T-helper 2 cell treated with Interferon-gamma antibody and Interleukin-4, amounts not matched to agents 5 μg/mL and 100 μg/mL, for 36 hours (primary cell): ENCODE data around the gene PKN2.

Experiments used
- DNase-seq: peaks from one replicate; pipeline ENCODE4 v3.0.0; 2021; ENCODE audit warnings: low spot score
- H3K27ac Mint-ChIP-seq: one replicate; pipeline ENCODE4 v1.8.0; 2021; ENCODE audit warnings: mild to moderate bottlenecking, mixed read lengths
- H3K27me3 Mint-ChIP-seq: one replicate; pipeline ENCODE4 v1.8.0; 2021; ENCODE audit warnings: low read depth, mixed read lengths
- H3K36me3 Mint-ChIP-seq: one replicate; pipeline ENCODE4 v1.8.0; 2021; ENCODE audit warnings: low read depth, mixed read lengths
- H3K4me1 Mint-ChIP-seq: one replicate; pipeline ENCODE4 v1.8.0; 2021; ENCODE audit warnings: low read depth, mixed read lengths
- H3K4me3 Mint-ChIP-seq: one replicate; pipeline ENCODE4 v1.8.0; 2022; ENCODE audit warnings: mild to moderate bottlenecking, moderate library complexity, mixed read lengths
- H3K9me3 Mint-ChIP-seq: one replicate; pipeline ENCODE4 v1.8.0; 2021; ENCODE audit warnings: mixed read lengths

The PKN2 gene

GRCh38 chr1:88768816-88769215 lies 84.7 kb downstream of the PKN2 start:
- Mint-ChIP-seq H3K36me3 (peaks cover 27% of the 10 kb centered on the region), H3K27ac (no peak overlapping the region), H3K27me3 (no peaks in the 10 kb centered on the region)

GRCh38 chr1:88773540-88774150 lies 89.6 kb downstream of the PKN2 start:
- Mint-ChIP-seq H3K4me1 (peaks cover 13% of the 10 kb centered on the region), H3K27me3 (no peaks in the 10 kb centered on the region), H3K36me3 (peaks cover 59% of the 10 kb centered on the region), H3K27ac (peak overlapping the region; percentile 78), H3K4me3 (no peak overlapping the region), H3K9me3 (no peaks in the 10 kb centered on the region)
- DNase-seq = peak; percentile 6

More at GRCh38 chr1:88768816-88769215, 84.7 kb downstream of the PKN2 start:
- Mint-ChIP-seq H3K9me3 (no peaks in the 10 kb centered on the region), H3K4me1 (peaks cover 7% of the 10 kb centered on the region), H3K4me3 (no peak overlapping the region)
- DNase-seq = no peak

DNA sequence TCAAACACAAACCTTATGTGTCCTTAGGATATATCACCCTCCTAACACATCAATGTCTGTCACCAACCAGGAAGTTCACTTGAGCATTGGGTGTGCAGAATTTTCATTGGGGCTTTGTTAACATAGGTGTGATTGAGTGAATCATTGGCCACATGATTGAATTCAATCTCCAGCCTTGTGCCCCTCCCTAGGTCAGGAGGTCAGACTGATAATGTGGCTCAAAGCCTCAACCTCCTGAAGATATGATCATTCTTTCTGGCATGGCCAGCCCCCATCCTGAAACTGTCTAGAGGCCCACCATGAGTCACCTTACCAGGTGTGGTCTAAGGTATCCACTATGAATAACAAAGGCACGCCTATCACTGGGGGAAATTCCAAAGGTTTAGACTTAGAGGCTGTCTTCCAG lies 90.1 kb downstream of the PKN2 start:
- peak; percentile 35 for DNase-seq
- H3K4me3 Mint-ChIP-seq = no peak overlapping the region
- H3K27ac Mint-ChIP-seq = peak overlapping the region; percentile 78
- H3K36me3 Mint-ChIP-seq = peaks cover 58% of the 10 kb centered on the region
- H3K27me3 Mint-ChIP-seq = no peaks in the 10 kb centered on the region
- H3K9me3 Mint-ChIP-seq = no peaks in the 10 kb centered on the region
- H3K4me1 Mint-ChIP-seq = peaks cover 13% of the 10 kb centered on the region

DNA sequence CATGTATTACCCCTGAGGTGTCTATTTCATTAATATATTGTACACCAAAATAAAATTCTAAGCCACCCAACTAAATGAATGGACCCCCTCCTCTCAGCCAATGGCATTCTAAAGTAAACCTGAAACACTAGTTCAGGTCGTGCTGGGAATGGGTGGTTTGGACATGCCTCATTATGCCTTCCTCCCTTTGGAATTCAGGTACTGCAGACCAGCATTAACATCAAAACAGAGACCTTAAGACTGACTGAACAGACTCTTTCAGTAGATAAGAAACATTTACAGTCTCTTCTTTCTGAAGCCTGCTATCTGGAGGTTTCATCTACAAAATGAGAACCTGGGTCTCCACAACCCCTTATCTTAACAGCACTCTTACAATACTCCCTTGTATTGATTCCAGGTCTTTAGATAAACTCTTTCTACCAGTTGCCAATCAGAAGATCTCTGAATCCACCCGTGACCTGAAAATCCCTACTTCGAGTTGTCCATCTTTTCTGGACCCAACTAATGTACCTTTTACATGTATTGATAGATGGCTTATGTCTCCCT lies 93.6 kb downstream of the PKN2 start:
- DNase-seq = no peak
- H3K27ac Mint-ChIP-seq = no peak overlapping the region
- H3K36me3 Mint-ChIP-seq = peaks cover 41% of the 10 kb centered on the region
- no peaks in the 10 kb centered on the region for H3K9me3 Mint-ChIP-seq
- H3K4me1 Mint-ChIP-seq = peaks cover 13% of the 10 kb centered on the region
- H3K27me3 Mint-ChIP-seq = no peaks in the 10 kb centered on the region
- H3K4me3 Mint-ChIP-seq = no peak overlapping the region

- DNase-seq = no peak
- H3K36me3 Mint-ChIP-seq = peaks cover 30% of the 10 kb centered on the region
- no peaks in the 10 kb centered on the region for H3K9me3 Mint-ChIP-seq
- no peak overlapping the region for H3K27ac Mint-ChIP-seq
- H3K27me3 Mint-ChIP-seq = no peaks in the 10 kb centered on the region
- H3K4me3 Mint-ChIP-seq = no peak overlapping the region
- no peaks in the 10 kb centered on the region for H3K4me1 Mint-ChIP-seq
Measured at GRCh38 chr1:88779880-88780279, 95.8 kb downstream of the PKN2 start.

GRCh38 chr1:88780485-88780884 lies 96.4 kb downstream of the PKN2 start:
- no peak overlapping the region for H3K27ac Mint-ChIP-seq
- no peaks in the 10 kb centered on the region for H3K27me3 Mint-ChIP-seq
- H3K9me3 Mint-ChIP-seq = no peaks in the 10 kb centered on the region
- no peak overlapping the region for H3K4me3 Mint-ChIP-seq
- H3K4me1 Mint-ChIP-seq = no peaks in the 10 kb centered on the region
- DNase-seq = no peak
- peaks cover 29% of the 10 kb centered on the region for H3K36me3 Mint-ChIP-seq

- Mint-ChIP-seq H3K27ac (no peak overlapping the region), H3K9me3 (no peaks in the 10 kb centered on the region)
Measured at GRCh38 chr1:88783145-88783544, 99.1 kb downstream of the PKN2 start.

DNA sequence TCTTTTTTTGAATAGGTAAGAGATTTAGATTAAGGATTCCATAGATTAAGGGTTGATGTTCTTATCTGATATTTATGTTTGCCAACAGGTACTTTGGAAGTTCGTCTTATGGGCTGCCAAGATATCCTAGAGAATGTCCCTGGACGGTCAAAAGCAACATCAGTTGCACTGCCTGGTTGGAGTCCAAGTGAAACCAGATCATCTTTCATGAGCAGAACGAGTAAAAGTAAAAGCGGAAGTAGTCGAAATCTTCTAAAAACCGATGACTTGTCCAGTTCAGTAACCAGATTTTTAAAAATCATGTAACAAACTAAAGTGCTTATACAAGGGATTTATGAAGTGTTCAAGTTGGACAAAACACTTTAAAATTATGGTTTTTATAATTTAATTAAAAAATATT lies 100.5 kb downstream of the PKN2 start:
- Mint-ChIP-seq H3K4me1 (peaks cover 4% of the 10 kb centered on the region), H3K9me3 (no peaks in the 10 kb centered on the region), H3K27ac (no peak overlapping the region), H3K27me3 (no peaks in the 10 kb centered on the region), H3K36me3 (peaks cover 19% of the 10 kb centered on the region), H3K4me3 (no peak overlapping the region)
- DNase-seq = no peak

More at GRCh38 chr1:88783145-88783544, 99.1 kb downstream of the PKN2 start:
- H3K4me1 Mint-ChIP-seq = peaks cover 4% of the 10 kb centered on the region
- H3K4me3 Mint-ChIP-seq = no peak overlapping the region
- peaks cover 19% of the 10 kb centered on the region for H3K36me3 Mint-ChIP-seq
- no peaks in the 10 kb centered on the region for H3K27me3 Mint-ChIP-seq
- DNase-seq = no peak

DNA sequence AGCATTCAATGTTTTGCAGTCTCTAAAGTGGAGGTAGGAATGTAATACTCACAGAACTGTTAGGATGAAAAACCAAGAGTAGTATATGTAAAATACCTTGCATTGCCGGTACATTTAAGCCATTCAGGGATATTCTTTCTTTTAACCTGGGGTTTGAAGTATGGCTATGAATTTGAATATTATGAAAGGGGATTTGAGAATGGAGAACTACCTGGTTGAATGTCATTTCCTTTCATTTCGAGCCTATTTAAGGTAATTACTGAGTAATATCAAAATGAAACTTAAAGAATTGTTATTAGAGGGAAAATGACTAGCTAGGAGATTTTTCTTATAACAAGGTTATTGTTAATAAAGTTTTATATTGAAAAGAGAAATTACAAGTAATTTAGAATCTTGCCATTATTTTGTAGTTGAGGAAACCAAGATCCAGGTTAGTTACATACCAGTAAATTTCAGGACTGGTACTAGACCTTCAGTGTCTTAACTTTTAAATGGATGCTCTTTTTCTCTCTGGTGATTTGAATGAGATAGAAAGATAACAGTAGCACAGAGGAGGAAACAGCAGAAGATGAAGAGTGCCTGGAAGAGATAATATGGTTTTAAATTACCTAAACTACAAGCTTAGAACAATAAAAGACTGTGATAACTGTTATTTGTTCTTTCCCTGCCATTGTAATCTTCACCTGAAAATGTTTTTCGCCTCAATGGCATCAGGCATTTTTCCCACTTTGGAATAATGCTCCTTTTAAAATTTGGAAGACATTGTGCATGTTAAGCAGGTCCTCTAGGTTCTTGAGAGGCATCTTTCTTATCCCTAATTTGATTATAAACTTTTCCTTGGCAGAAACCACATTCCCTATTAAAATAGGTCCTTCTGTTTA lies 103.2 kb downstream of the PKN2 start:
- Mint-ChIP-seq H3K36me3 (peaks cover 31% of the 10 kb centered on the region), H3K4me3 (no peak overlapping the region), H3K27me3 (no peaks in the 10 kb centered on the region), H3K4me1 (peaks cover 4% of the 10 kb centered on the region), H3K9me3 (no peaks in the 10 kb centered on the region), H3K27ac (no peak overlapping the region)
- no peak for DNase-seq

DNA sequence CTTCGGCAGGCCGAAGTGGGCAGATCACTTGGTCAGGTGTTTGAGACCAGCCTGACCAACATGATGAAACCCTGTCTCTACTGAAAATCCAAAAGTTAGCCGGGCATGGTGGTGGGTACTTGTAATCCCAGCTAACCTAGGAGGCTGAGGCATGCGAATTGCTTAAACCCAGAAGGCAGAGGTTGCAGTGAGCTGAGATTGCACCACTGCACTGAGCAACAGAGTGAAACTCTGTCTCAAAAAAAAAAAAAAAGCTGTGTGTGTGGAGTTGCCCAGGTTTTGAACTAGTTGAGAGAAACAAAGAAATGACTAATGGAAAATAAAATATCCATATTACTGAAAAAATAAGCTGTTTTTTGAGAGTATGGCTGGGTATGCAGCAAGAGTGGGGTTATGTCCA lies 107.1 kb downstream of the PKN2 start:
- H3K27me3 Mint-ChIP-seq = no peaks in the 10 kb centered on the region
- H3K4me1 Mint-ChIP-seq = peaks cover 11% of the 10 kb centered on the region
- peaks cover 30% of the 10 kb centered on the region for H3K36me3 Mint-ChIP-seq
- H3K27ac Mint-ChIP-seq = no peak overlapping the region
- H3K4me3 Mint-ChIP-seq = no peak overlapping the region
- H3K9me3 Mint-ChIP-seq = no peaks in the 10 kb centered on the region
- DNase-seq = no peak

DNA sequence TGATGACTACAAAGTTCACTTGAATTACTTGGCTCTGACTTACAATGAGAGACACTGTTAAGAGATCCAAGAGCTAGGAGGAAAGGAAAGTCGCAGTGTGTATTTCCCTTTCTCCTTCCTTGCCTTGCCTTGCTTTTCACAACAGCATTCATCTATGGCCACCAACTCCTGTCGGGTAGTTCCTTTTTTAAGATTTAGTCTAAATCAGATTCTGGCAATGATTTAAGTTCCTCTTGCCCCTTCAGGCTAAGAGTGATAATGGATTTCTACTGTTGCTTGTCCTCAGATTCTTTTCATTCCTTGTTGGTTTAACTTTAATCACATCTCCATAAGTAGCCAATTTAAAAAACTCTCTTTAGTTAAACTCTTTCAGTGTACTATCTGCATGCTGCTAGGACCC lies 115.4 kb downstream of the PKN2 start:
- peaks cover 18% of the 10 kb centered on the region for H3K4me1 Mint-ChIP-seq
- no peaks in the 10 kb centered on the region for H3K27me3 Mint-ChIP-seq
- peaks cover 6% of the 10 kb centered on the region for H3K9me3 Mint-ChIP-seq
- no peak overlapping the region for H3K27ac Mint-ChIP-seq
- peaks cover 51% of the 10 kb centered on the region for H3K36me3 Mint-ChIP-seq
- no peak for DNase-seq
- no peak overlapping the region for H3K4me3 Mint-ChIP-seq

GRCh38 chr1:88800382-88801051 lies 116.4 kb downstream of the PKN2 start:
- no peak overlapping the region for H3K27ac Mint-ChIP-seq
- no peaks in the 10 kb centered on the region for H3K27me3 Mint-ChIP-seq
- H3K4me1 Mint-ChIP-seq = peaks cover 10% of the 10 kb centered on the region
- no peak overlapping the region for H3K4me3 Mint-ChIP-seq
- H3K36me3 Mint-ChIP-seq = peaks cover 49% of the 10 kb centered on the region
- peaks cover 6% of the 10 kb centered on the region for H3K9me3 Mint-ChIP-seq
- DNase-seq = peak; percentile 9

- peaks cover 6% of the 10 kb centered on the region for H3K9me3 Mint-ChIP-seq
- DNase-seq = no peak
- H3K4me3 Mint-ChIP-seq = no peak overlapping the region
- H3K27me3 Mint-ChIP-seq = no peaks in the 10 kb centered on the region
- H3K4me1 Mint-ChIP-seq = peaks cover 10% of the 10 kb centered on the region
- H3K36me3 Mint-ChIP-seq = peaks cover 55% of the 10 kb centered on the region
- peak overlapping the region; percentile 61 for H3K27ac Mint-ChIP-seq
Measured at GRCh38 chr1:88801575-88802208, 117.6 kb downstream of the PKN2 start.
